Osteoblast (primary cell): ENCODE results near the gene STON2. TPM values are rescaled to one million over a fixed set of nuclear protein-coding genes. Genes with fewer than 3 reads are reported as not detected.

Experiments used
- DNase-seq: peaks from one replicate; pipeline ENCODE4 v3.0.0; 2011; ENCODE audit warnings: low spot score, mixed read lengths; ENCODE audit not compliant: insufficient read length; ENCODE audit errors: missing footprints
- H2AFZ ChIP-seq: 2 replicates; pipeline ENCODE4 v1.6.0; 2011; ENCODE audit warnings: mild to moderate bottlenecking, low read length
- H3K27ac ChIP-seq: 2 replicates; pipeline ENCODE4 v1.5.1; 2011; ENCODE audit warnings: mild to moderate bottlenecking, low read depth, low read length, moderate library complexity
- H3K27me3 ChIP-seq: 2 replicates; pipeline ENCODE4 v1.6.0; 2012; ENCODE audit warnings: mild to moderate bottlenecking, control low read depth, inconsistent platforms, low read length, moderate library complexity; ENCODE audit not compliant: insufficient read depth
- H3K36me3 ChIP-seq: 2 replicates; pipeline ENCODE4 v1.5.1; 2011; ENCODE audit warnings: mild to moderate bottlenecking, low read length, control low read depth, moderate library complexity; ENCODE audit not compliant: insufficient read depth
- H3K4me1 ChIP-seq: 2 replicates; pipeline ENCODE4 v1.5.1; 2011; ENCODE audit warnings: mild to moderate bottlenecking, low read length, control low read depth, moderate library complexity; ENCODE audit not compliant: insufficient read depth
- H3K4me2 ChIP-seq: 2 replicates; pipeline ENCODE4 v1.6.0; 2011; ENCODE audit warnings: mild to moderate bottlenecking, low read length; ENCODE audit not compliant: insufficient read depth
- H3K4me3 ChIP-seq: fragments of 200-600 bp; sonication (generic); 3 replicates; pipeline ENCODE4 v1.5.1; 2012; ENCODE audit warnings: mild to moderate bottlenecking, low read length, inconsistent platforms; ENCODE audit not compliant: insufficient read depth
- H3K79me2 ChIP-seq: 2 replicates; pipeline ENCODE4 v1.6.0; 2012; ENCODE audit warnings: mild to moderate bottlenecking, low read length, control low read depth, inconsistent platforms; ENCODE audit not compliant: insufficient read depth
- H3K9me3 ChIP-seq: 2 replicates; pipeline ENCODE4 v1.5.1; 2011; ENCODE audit warnings: low read depth, low read length, control low read depth
- H4K20me1 ChIP-seq: 2 replicates; pipeline ENCODE4 v1.6.0; 2012; ENCODE audit warnings: mild to moderate bottlenecking, low read length, control low read depth; ENCODE audit not compliant: insufficient read depth
- total RNA-seq: library from RNA; depleted of rRNA; stranded (reverse); fragments of >200 nt; gene quantifications from 2 replicates; pipeline ENCODE4 v1.2.3, GENCODE V29; 2012
- TF ChIP-seq, protein P1 (sequence below): IDR thresholded peaks from 2 replicates; pipeline ENCODE4 v1.5.1; 2011; ENCODE audit warnings: mild to moderate bottlenecking, low read depth, low read length, moderate library complexity; ENCODE audit errors: extremely low read depth

The STON2 gene
- total RNA-seq, 1 donor, result 49.6 TPM

DNA sequence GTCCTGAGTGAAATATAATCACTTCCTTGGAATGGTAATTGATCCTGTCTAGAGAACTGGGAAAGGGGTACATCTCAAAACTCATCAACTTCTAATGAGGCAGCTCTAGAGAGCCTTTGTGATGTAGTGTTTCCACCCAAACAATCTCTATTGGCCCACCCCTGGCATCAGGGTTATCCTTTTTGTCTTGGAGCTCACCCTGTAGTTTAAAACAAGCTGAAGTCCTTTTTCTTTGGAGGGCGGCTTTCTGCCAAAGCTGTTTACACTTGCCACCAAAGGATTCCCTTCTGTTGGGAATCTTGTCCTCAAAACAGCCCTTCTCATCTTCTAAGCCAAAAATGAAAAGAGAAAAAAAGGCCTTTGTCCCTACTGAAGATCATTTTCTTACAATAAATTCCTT, 118.8 kb downstream of the STON2 start:
- Histone ChIP-seq H3K9me3 (no peaks in the 10 kb centered on the region), H3K4me2 (no peak overlapping the region), H3K27ac (no peak overlapping the region), H3K36me3 (no peaks in the 10 kb centered on the region), H3K27me3 (no peaks in the 10 kb centered on the region), H3K4me3 (no peak overlapping the region), H2AFZ (no peak overlapping the region), H4K20me1 (no peaks in the 10 kb centered on the region), H3K4me1 (no peaks in the 10 kb centered on the region), H3K79me2 (no peaks in the 10 kb centered on the region)
- TF ChIP-seq, protein P1, sequence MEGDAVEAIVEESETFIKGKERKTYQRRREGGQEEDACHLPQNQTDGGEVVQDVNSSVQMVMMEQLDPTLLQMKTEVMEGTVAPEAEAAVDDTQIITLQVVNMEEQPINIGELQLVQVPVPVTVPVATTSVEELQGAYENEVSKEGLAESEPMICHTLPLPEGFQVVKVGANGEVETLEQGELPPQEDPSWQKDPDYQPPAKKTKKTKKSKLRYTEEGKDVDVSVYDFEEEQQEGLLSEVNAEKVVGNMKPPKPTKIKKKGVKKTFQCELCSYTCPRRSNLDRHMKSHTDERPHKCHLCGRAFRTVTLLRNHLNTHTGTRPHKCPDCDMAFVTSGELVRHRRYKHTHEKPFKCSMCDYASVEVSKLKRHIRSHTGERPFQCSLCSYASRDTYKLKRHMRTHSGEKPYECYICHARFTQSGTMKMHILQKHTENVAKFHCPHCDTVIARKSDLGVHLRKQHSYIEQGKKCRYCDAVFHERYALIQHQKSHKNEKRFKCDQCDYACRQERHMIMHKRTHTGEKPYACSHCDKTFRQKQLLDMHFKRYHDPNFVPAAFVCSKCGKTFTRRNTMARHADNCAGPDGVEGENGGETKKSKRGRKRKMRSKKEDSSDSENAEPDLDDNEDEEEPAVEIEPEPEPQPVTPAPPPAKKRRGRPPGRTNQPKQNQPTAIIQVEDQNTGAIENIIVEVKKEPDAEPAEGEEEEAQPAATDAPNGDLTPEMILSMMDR, result no peak
- DNase-seq, result no peak

DNA sequence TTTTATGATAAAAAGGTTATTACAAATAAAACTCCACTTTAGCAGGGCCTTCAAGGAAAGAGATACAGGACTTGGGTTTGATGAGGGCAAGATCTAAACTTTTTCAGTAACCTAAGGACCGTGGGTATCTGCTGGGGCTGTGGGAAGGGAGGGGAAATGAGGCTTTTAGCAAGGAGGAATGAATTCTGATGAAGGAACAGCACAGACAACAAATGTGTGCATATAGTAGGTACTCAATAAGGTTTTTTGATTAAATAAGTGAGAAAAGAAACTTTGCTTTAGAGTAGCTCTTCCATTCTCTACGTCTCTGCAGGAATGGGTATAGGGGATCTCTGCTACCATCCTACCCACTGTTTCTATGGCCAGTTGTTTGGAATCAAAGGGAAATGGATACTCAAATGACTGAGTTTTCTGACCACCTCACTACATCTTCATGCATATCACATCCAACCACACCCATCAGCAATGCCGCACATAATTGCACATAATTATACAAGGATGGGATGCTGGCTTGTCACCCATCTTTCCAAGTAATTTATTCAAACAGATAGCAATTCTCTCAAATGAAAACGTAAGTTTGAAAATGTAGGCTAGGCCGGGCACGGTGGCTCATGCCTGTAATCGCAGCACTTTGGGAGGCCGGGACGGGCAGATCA, 119.9 kb downstream of the STON2 start:
- Histone ChIP-seq H3K4me1 (no peaks in the 10 kb centered on the region), H3K27ac (no peak overlapping the region), H3K9me3 (no peaks in the 10 kb centered on the region), H3K4me2 (no peak overlapping the region), H3K27me3 (no peaks in the 10 kb centered on the region), H3K79me2 (no peaks in the 10 kb centered on the region), H2AFZ (no peak overlapping the region), H3K4me3 (no peak overlapping the region), H4K20me1 (no peaks in the 10 kb centered on the region), H3K36me3 (no peaks in the 10 kb centered on the region)
- no peak for DNase-seq
- TF ChIP-seq, protein P1, result no peak

DNA sequence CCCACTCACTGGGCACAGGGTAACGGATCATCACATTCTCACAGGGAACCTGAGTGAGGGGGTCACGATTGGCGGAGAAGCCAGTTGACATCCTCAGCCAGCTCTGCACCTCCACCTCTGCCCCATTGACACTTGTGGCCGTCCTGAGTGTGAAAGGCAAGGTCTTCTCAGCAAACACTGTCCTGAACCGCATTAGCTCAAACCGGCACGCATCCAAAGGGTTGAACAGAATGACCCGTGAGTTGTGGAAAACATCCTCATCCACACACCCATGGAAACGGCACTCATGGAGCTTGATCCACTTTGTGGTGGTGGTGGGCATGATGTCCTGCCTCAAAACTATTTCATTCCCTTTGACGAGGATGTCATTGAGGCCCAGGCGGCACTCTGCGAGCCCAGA, 123.0 kb downstream of the STON2 start:
- H3K4me3 ChIP-seq, result no peak overlapping the region
- H3K36me3 ChIP-seq, result no peaks in the 10 kb centered on the region
- no peaks in the 10 kb centered on the region for H3K79me2 ChIP-seq
- TF ChIP-seq, protein P1, result no peak
- H3K27me3 ChIP-seq, result peaks cover 4% of the 10 kb centered on the region
- DNase-seq, result no peak
- H3K4me1 ChIP-seq, result no peaks in the 10 kb centered on the region
- H3K9me3 ChIP-seq, result no peaks in the 10 kb centered on the region
- H4K20me1 ChIP-seq, result no peaks in the 10 kb centered on the region
- no peak overlapping the region for H2AFZ ChIP-seq
- H3K27ac ChIP-seq, result no peak overlapping the region
- no peak overlapping the region for H3K4me2 ChIP-seq

DNA sequence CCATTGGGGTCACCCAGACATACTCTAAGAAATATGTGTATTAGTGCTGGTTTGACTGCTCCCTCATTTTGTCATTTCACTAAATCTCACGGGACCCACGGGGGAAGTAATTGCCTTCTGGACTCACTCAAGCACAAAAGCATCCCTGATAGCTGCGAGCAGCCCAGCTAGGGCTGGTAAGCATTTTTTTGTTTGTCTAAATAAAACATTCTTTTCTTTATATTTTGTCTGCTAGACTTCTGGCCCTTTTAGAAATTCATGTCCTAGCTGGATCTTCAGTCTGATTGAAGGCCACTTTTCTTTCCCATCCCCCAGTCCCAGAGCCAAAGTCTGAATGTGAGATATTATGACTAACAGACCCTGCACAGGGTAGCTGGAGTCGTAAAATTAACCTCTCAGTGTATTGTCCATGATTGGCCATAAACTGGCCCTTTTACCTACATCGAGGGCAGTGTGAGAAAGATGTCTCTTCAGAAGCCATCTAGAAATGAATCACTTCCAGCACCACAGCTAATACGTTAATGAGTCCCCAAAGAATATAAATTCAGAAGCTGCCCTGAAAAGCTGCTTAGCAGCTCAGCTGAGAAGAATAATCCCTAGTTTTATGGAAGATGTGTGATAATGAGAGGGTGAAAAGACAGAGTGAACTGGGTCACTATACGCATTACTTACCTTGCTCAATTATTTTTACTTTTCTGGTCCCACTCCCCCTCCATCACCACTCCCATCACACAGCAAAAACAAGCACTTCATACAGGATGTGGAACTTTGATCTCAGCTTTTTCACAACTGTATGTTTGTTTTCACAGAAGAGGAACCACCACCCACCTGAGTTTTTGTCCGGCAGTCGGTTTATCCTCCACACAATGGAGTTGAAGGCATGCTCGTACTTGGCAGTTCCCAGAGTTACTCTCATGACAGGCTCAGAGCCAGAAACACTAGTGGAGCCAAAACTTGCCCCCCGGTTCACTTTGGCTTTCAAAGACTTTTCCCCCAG, 123.8 kb downstream of the STON2 start:
- TF ChIP-seq, protein P1, result no peak
- H3K4me1 ChIP-seq, result no peaks in the 10 kb centered on the region

More for the DNA sequence above, 123.8 kb downstream of the STON2 start:
- peaks cover 4% of the 10 kb centered on the region for H3K27me3 ChIP-seq
- H3K27ac ChIP-seq, result no peak overlapping the region
- no peak for DNase-seq
- H2AFZ ChIP-seq, result no peak overlapping the region
- no peaks in the 10 kb centered on the region for H3K36me3 ChIP-seq
- no peaks in the 10 kb centered on the region for H4K20me1 ChIP-seq
- H3K4me2 ChIP-seq, result no peak overlapping the region
- H3K79me2 ChIP-seq, result no peaks in the 10 kb centered on the region
- no peaks in the 10 kb centered on the region for H3K9me3 ChIP-seq
- H3K4me3 ChIP-seq, result no peak overlapping the region
